M059J (cell line): ENCODE measurements around the gene TOM1. TPM values are rescaled to one million over a fixed set of nuclear protein-coding genes. Genes with fewer than 3 reads are reported as not detected.

Experiments
- DNase-seq: peaks from one replicate; pipeline ENCODE4 v3.0.0-alpha.2; 2012; ENCODE audit warnings: low read depth
- total RNA-seq: library from RNA; depleted of rRNA; stranded (reverse); fragments of >200 nt; shearing (Covaris generic); gene quantifications from 2 replicates; pipeline ENCODE4 v1.2.3, GENCODE V29; 2014

Gene TOM1
- total RNA-seq, 1 experiment from 2014 or later, result 21.4 TPM

GRCh38 chr22:35345808-35346505 lies 46.3 kb downstream of the TOM1 start:
- no peak for DNase-seq

- no peak for DNase-seq
Measured at GRCh38 chr22:35346596-35347220, 47.0 kb downstream of the TOM1 start.

DNA sequence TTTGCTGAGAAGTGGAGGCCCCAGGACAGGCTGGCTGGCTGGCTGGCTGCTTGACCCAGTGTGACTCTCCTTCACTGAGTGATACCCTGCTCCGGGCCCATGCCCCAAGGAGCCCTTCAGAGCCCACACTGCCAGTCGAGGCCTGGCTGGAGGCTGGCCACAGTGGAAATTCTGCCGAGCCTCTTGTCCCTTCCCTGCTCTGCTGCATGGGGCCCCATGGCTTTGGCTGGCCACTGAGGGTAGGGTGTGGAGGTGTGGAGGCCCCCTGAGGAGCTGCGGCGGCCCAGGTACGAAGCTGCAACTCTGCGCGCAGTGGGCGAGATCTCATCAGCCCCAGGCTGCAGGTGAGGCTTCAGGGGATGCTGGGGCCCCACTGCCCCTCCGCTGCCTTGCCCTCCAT lies 47.8 kb downstream of the TOM1 start:
- DNase-seq, result no peak

DNA sequence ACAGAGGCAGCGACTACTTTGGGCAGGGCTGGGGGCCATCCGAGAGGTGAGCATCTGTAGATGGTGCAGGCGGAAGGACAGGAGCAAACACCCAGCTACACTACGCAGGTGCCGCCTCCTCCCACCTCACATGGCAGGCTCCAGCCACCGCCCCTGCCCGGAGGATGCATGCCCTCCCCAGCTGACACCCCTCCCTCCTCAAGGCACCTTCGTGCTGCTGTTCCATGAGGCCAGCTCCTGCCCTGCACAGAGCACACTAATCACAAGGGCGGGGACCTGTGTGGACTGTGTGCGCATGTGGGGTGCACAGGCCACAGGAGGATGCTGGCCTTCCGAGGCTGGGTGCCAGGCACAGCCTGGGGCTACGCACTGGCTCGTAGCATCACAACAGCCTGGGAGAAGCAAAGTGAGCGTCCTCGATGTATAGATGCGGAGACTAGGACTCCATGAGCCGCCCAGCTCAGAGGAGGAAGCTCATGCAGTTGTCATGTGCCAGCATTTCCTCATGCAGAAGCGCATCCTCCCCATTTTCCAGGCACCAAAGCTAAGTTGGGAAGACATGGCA lies 48.4 kb downstream of the TOM1 start:
- DNase-seq, result no peak

- no peak for DNase-seq
Measured at GRCh38 chr22:35348703-35349102, 49.0 kb downstream of the TOM1 start.

- DNase-seq, result no peak
Measured at GRCh38 chr22:35349368-35349703, 49.6 kb downstream of the TOM1 start.

- DNase-seq, result peak; percentile 25
Measured at GRCh38 chr22:35349704-35350538, 50.2 kb downstream of the TOM1 start.

GRCh38 chr22:35350539-35351503 lies 51.1 kb downstream of the TOM1 start:
- DNase-seq, result peak; percentile 84

DNA sequence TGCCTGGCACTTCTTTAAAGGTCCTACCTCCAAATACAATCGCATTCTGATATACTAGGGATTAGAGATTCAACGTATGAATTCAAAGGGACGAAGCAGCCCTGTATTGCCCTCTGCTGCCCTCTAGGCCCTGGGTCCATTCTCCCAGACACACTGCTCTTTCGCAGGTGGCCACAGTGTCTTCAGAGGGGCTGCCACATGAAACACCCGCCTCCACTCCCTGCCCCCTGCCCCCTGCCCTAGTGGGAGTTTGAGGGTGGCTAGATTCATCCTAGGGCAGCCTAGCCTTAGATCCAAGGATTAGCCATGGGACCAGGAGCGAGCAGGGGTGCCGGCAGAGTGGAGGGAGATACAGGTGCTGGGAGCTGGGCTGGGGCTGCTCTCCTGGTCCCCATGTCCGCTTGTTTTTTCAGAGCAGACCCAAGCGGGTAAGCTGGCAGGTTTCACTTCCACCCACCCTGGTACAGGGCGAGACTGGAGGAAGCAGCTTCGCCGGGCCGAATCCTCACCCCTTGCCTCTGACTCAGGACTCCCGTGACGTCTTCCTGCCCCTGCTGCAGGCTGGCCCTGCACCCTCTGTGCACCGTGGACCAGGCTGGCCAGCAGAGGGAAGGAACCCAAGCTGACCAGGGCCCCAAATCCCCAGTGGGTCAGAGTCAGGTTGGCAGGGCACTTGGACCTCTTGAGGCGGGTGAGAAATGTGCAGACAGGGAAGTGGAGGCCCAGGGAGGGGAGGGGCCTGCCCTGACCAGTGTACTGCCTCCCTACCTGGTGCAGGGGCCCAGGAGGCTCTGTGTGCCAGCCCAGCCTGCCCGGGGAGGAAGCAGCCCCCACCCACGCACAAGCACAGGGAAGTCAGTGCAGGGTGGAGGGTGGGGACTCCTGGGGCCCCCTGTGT lies 52.8 kb downstream of the TOM1 start:
- peak; percentile 25 for DNase-seq

DNA sequence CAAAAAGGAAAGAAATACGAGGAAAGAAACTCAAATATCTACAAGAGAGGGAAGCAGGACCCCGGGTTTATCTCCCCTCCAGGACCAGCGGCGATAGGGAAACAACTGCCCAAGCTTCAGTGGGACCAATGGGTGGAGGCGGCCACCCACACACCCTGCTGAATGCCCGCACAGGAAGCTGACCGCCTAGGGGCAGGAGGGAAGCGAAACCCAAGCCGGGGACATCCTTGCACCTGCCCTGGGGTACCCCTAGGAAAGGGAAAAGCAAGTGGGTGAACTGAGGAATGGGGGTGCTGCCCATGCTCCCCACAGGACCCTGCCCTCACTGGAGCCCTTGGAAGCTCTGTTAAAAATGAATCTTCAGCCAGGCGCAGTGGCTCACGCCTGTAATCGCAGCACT lies 53.6 kb downstream of the TOM1 start:
- no peak for DNase-seq

DNA sequence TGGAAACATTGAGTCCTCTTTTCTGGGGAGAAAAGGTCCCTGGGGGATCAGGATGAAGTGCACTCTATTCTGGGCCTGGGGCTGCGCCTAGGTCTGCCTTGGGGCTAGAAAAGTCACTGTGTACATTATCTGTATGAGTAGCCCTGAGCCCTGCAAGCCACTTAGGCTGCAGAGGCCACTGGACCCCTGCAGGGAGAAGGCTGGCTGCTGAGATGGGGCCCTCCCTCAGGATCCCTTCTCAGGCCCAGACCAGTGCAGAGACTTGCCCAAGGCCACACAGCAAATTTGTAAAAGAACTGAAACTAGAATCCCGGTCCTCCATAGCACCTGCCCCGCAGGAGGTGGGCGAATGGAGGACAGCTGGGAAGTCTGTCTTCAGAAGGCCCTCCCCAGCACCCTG lies 54.4 kb downstream of the TOM1 start:
- DNase-seq, result no peak

DNA sequence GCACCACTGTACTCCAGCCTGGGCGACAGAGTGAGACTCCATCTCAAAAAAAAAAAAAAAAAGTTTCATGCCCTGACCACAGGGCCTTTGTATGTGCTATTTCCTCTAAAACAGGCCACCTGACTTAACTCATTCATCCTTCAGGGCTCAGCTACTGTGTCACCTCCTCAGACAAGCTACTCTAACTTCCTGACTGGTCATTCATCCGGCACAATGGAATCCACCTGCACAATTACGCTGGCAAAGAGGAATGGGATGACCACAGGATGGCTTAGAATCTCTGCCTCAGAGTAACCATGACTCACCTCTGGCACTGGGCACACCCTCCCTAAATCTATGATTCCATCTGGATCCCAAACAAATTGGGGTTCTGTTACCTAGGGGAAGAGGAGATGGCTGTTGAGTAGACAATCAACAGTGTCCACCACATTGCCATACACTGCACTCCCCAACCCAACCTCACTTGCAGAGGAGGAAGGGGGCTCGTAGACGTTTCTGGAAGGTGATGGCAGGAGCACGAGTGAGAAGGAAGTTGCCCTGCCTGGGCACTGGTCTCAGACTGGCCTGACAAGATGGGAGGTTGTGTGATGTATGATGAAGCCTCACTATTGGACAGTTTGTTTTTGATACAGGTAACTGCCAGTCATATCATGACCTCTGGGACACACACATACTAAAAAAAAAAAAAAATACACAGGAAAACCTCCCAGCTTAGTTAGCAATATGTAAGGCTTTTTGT lies 58.4 kb downstream of the TOM1 start:
- peak; percentile 96 for DNase-seq

- peak; percentile 29 for DNase-seq
Measured at GRCh38 chr22:35359380-35360065, 59.8 kb downstream of the TOM1 start.

DNA sequence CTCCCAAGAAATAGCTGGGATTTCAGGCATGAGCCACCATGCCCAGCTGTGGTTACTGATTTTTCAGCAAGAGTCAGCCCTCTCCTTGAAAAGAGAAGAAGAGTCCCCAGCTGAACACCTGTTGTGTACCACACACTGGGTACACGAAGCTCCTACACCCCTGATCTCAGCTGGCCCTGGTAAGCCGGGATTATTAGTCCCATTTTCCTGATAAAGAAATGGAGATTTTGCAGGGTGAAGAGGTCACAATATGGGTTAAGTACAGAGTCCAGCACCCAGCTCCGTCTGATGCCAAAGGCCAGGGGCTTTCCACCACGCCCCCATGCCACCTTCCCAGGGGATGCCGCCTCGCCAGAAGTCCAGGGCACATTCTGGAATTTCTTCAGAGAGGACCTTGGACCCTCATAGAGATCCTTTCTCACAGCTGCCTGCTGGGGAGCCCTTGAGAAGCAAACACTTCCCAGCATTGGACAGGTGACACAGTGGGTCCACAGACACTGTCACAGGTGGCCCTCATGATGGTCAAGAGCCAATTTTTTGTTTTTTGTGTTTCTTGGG lies 61.4 kb downstream of the TOM1 start:
- DNase-seq, result no peak

DNA sequence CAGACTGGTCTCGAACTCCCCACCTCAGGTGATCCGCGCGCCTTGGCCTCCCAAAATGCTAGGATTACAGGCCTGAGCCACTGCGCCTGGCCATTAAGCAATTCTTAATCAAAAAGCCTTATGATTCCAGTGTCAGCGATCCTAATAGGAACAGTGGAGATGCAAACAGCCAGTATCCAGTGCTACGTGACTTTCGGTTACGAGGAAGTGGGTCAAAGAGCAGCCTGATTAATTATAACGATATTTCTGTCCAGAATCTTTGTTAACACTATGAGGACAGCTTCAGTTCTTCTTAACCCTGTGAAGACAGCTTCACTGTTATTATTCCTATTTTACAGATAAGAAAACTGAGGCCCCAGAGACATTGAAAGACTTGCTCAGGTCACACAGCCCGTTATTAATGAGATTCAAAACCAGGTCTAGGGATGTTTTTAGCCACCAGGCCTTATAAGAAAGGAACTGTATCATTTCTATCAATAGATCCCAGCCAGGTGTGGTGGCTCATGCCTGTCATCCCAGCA lies 63.9 kb downstream of the TOM1 start:
- no peak for DNase-seq

DNA sequence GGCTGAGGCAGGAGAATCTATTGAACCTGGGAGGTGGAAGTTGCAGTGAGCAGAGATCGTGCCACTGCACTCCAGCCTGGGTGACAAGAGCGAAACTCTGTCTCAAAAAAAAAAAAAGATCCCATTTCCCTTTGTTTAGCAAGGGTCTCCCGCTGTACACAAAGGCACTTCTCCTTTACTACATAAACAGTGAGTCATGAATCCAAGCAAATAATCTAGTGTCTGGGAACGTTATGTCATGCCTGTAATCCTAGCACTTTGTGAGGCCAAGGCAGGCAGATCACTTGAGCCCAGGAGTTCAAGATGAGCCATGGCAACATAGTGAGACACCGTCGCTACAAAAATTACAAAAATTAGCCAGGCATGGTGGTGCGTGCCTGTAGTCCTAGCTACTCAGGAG lies 64.5 kb downstream of the TOM1 start:
- peak; percentile 80 for DNase-seq

DNA sequence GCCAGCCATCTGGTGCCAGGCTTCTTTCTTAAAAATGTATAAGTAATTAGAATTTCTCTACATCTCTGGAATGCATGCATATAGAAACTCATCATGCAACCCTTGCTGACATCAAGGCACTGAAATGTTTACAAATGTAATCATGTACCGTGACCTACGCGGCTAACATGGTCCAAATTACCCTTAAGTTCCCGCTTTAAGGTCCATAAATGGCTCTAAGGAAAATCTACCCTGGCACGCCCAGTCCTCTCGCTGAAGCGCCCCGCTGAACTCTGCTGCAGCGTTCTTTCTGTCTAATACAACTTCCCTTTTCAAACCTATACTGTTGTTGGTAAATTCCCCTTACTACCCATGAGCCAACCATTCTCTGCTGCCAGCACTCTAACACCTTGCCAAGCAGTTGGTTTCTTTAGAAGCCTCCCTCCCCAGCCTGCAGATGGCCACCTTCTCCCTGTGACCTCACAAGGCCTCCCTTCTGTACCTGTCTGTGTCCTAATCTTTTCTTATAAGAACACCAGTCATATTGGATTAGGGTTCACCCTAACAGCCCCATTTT lies 67.7 kb downstream of the TOM1 start:
- no peak for DNase-seq

DNA sequence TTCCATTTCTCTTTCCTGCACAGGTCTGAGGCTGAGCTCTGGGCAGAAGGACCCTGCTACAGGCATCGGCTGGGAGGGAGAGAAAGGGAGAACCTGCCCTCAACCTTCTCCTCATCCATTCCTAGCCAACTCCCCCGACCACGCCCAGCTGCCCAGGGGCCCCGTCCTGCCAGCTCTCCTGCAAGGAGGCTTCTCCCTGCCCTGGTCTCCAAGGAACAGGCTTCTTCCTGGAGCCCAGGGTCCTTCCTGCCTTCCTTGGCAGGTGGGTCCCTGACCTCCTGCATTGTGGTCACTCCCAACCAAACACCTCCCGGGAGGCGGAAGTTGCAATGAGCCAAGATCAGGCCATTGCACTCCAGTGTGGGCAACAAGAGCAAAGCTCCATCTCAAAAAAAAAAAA lies 68.7 kb downstream of the TOM1 start:
- DNase-seq, result no peak
